Adrenal gland (tissue), 12 donors: ENCODE data around the gene CPVL. TPM values are rescaled to one million over a fixed set of nuclear protein-coding genes. Genes with fewer than 3 reads are reported as not detected.
A peak's percentile ranks its signal among the peaks of the same experiment; 100 is the strongest.
"Not testable (repeated sequence)": the region's sequence is repeated elsewhere in the genome, so short reads cannot be mapped to it uniquely, and the experiment has no call there.

Source experiments
- DNase-seq, 7 donors: peaks; one replicate each; pipeline ENCODE4 v3.0.0-alpha.2; 2019 to 2020
- H3K27ac ChIP-seq, 5 donors: fragments of 200-600 bp; sonication (generic) in 4 of 5; 1 replicate in 3 of 5; 2 replicates in 2 of 5; pipeline versions ENCODE4 v1.5.1 to v1.8.0; 2016 to 2020; ENCODE audit warnings: mild to moderate bottlenecking in 1 of 5
- H3K27me3 ChIP-seq: fragments of 200-600 bp; 2 replicates; pipeline ENCODE4 v1.8.0; 2021
- H3K36me3 ChIP-seq, 2 donors: fragments of 200-600 bp; replicated peaks in 1 of 2; 1 replicate in 1 of 2; 2 replicates in 1 of 2; pipeline versions ENCODE4 v1.5.1 to v1.8.0; 2018 to 2022
- H3K4me1 ChIP-seq, 2 donors: fragments of 200-600 bp; replicated peaks in 1 of 2; 1 replicate in 1 of 2; 2 replicates in 1 of 2; pipeline versions ENCODE4 v1.5.1 to v1.8.0; 2018 to 2021
- H3K4me3 ChIP-seq, 4 donors: fragments of 200-600 bp; sonication (generic) in 3 of 4; one replicate each; pipeline ENCODE4 v1.5.1; 2016 to 2018
- H3K9me3 ChIP-seq, 3 donors: fragments of 200-600 bp; sonication (generic) in 1 of 3; replicated peaks in 1 of 3; 1 replicate in 2 of 3; 2 replicates in 1 of 3; pipeline versions ENCODE4 v1.5.1 to v1.8.0; 2016 to 2021
- CTCF ChIP-seq, 6 experiments: fragments of 450-650 bp in 4 of 6; fragments of 200-600 bp in 2 of 6; sonication (generic) in 1 of 6; IDR thresholded peaks; 1 replicate in 5 of 6; 2 replicates in 1 of 6; pipeline versions ENCODE4 v1.5.1 to v1.8.0; 2016 to 2021; ENCODE audit warnings: antibody characterized with exemption in 6 of 6, mild to moderate bottlenecking in 2 of 6, moderate library complexity in 1 of 6
- POLR2A ChIP-seq, 2 donors: fragments of 450-650 bp; IDR thresholded peaks; one replicate each; pipeline ENCODE4 v1.6.1; 2017; ENCODE audit warnings: antibody characterized with exemption in 2 of 2, mild to moderate bottlenecking in 2 of 2, moderate library complexity in 1 of 2
- WGBS, 4 donors: extraction: QIAGEN DNeasy Blood & Tissue Kit in 2 of 4; methylation state at CpG; one replicate each; pipeline versions ENCODE4 v1.1.5 to v1.1.7; 2013 to 2017; 5-methylcytosine and 5-hydroxymethylcytosine counted together
- intact Hi-C, 2 donors: fragments of 100-400 bp; cut with DNase I; formaldehyde crosslinking; loops; one replicate each; pipeline versions ENCODE4 v1.14.1 to v1.15.0; 2022 to 2023
- polyA plus RNA-seq, 3 donors: library from polyadenylated mRNA; stranded (reverse); fragments of 200-250 nt in 2 of 3; fragments of 350-450 nt in 1 of 3; fragmentation: Illumina TruSeq in 1 of 3; extraction: RNeasy Lipid Tissue Mini Kit (QIAGEN cat#74804) in 1 of 3; gene quantifications; one replicate each; pipeline ENCODE4 v1.2.3, GENCODE V29; 2013 to 2014
- total RNA-seq, 9 donors: library from RNA; depleted of rRNA in 4 of 9; stranded (reverse); fragments of >200 nt in 4 of 9; fragments of 120-200 nt in 1 of 9; fragmentation: NEBNext Ultra II Directional in 1 of 9; extraction: Animal tissue kit (Norgen Biotek cat#: 25700) in 1 of 9; gene quantifications; one replicate each; pipeline versions ENCODE4 v1.1.0 to v1.2.4, GENCODE V29; 2013 to 2023
- donor health status: healthy with polysubstance abuse.
- donor health status: Bipolar disorder and iron deficiency.
- donor health status: DM: yes; HTN: yes; CAD: no.
- donor health status: DM: no; HTN: no; CAD: no.
- donor health status: DM: no; HTN: no; CAD: no.
- donor health status: DM: yes; HTN: yes; CAD: no.

The CPVL gene
- total and polyA plus RNA-seq, 12 donors: 3.2 to 61.7 (median 32.7) TPM

GRCh38 chr7:29095631-29096445 lies 50.5 kb downstream of the CPVL start:
- intact Hi-C loops: no loop called here
- TF ChIP-seq CTCF (IDR thresholded peaks at IDR 0.05) (no peak), POLR2A (IDR thresholded peaks at IDR 0.05) (no peak)
- no peaks in the 10 kb centered on the region for H3K36me3 ChIP-seq
- no peak for DNase-seq
- no peaks in the 10 kb centered on the region for H3K27me3 ChIP-seq
- WGBS, 4 donors: 57 to 72% (median 69%) methylated on average over 8 of the region's 8 CpGs
- peaks cover 2 to 11% of the 10 kb centered on the region in 2 donors for H3K4me1 ChIP-seq
- H3K9me3 ChIP-seq: no peaks in the 10 kb centered on the region
- H3K4me3 ChIP-seq: no peak overlapping the region
- H3K27ac ChIP-seq: peak overlapping the region in 1 of 5 donors; percentile 1

- H3K9me3 ChIP-seq, H3K27ac ChIP-seq, H3K4me3 ChIP-seq, H3K36me3 ChIP-seq, DNase-seq, H3K27me3 ChIP-seq, intact Hi-C loops: not testable (repeated sequence)
- H3K4me1 ChIP-seq: peaks cover 5 to 23% of the 10 kb centered on the region in 2 donors
- WGBS, 4 donors: 94 to 100% (median 95%) methylated on average over 10 to 11 of the region's 11 CpGs
These were observed 53.2 kb downstream of the CPVL start for GRCh38 chr7:29093091-29093490.

GRCh38 chr7:29091715-29092114 lies 54.6 kb downstream of the CPVL start:
- TF ChIP-seq POLR2A (IDR thresholded peaks at IDR 0.05): no peak
- peak in 1 of 6 experiments; percentile 14 for TF ChIP-seq CTCF (IDR thresholded peaks at IDR 0.05)
- intact Hi-C loops: no loop called here
- Histone ChIP-seq H3K36me3 (no peaks in the 10 kb centered on the region), H3K27ac (peak overlapping the region in 3 of 5 donors; percentile 57 to 77 (median 72)), H3K9me3 (no peaks in the 10 kb centered on the region), H3K4me1 (peaks cover 5 to 33% of the 10 kb centered on the region in 2 donors), H3K4me3 (peak overlapping the region in 1 of 4 donors; percentile 39), H3K27me3 (no peaks in the 10 kb centered on the region)
- DNase-seq: no peak
- 22 to 40% (median 36%) methylated on average over 4 of the region's 4 CpGs for WGBS, 4 donors

GRCh38 chr7:29090836-29091601 lies 55.3 kb downstream of the CPVL start:
- H3K9me3 ChIP-seq: no peaks in the 10 kb centered on the region
- peak overlapping the region in 3 of 5 donors; percentile 57 to 77 (median 72) for H3K27ac ChIP-seq
- intact Hi-C loops: no loop called here
- H3K4me3 ChIP-seq: peak overlapping the region in 1 of 4 donors; percentile 39
- TF ChIP-seq POLR2A (IDR thresholded peaks at IDR 0.05): no peak
- TF ChIP-seq CTCF (IDR thresholded peaks at IDR 0.05): no peak
- 20 to 48% (median 39%) methylated on average over 10 of the region's 10 CpGs for WGBS, 4 donors
- H3K27me3 ChIP-seq: no peaks in the 10 kb centered on the region
- peak in 6 of 7 donors; percentile 11 to 58 (median 32) for DNase-seq
- peaks cover 5 to 33% of the 10 kb centered on the region in 2 donors for H3K4me1 ChIP-seq
- no peaks in the 10 kb centered on the region for H3K36me3 ChIP-seq
